Measurements from ENCODE around the gene TACO1. TPM values are rescaled to one million over a fixed set of nuclear protein-coding genes. Genes with fewer than 3 reads are reported as not detected.

Gene TACO1
- total and polyA plus RNA-seq, 2 experiments from 2014 or later: 15.4 to 19.9 TPM

DNA sequence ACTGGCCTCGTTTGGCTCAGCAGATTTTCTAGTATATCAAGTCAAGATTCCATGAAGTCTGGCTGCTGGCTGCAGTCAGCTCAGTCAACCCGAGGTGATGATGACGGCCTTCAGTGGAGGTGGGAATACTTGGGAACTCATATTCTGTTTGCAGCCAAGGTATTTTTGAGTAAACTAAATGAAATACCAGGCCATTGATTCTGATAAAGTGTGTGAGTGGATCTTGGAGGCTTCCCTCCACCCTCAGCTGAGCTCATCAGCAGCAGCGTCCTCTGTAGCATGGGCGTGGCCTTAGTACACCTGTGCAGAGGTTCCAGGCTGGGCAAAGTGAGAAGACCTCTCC is 22.0 kb upstream of the TACO1 start (continued):
- TF ChIP-seq, protein P1, sequence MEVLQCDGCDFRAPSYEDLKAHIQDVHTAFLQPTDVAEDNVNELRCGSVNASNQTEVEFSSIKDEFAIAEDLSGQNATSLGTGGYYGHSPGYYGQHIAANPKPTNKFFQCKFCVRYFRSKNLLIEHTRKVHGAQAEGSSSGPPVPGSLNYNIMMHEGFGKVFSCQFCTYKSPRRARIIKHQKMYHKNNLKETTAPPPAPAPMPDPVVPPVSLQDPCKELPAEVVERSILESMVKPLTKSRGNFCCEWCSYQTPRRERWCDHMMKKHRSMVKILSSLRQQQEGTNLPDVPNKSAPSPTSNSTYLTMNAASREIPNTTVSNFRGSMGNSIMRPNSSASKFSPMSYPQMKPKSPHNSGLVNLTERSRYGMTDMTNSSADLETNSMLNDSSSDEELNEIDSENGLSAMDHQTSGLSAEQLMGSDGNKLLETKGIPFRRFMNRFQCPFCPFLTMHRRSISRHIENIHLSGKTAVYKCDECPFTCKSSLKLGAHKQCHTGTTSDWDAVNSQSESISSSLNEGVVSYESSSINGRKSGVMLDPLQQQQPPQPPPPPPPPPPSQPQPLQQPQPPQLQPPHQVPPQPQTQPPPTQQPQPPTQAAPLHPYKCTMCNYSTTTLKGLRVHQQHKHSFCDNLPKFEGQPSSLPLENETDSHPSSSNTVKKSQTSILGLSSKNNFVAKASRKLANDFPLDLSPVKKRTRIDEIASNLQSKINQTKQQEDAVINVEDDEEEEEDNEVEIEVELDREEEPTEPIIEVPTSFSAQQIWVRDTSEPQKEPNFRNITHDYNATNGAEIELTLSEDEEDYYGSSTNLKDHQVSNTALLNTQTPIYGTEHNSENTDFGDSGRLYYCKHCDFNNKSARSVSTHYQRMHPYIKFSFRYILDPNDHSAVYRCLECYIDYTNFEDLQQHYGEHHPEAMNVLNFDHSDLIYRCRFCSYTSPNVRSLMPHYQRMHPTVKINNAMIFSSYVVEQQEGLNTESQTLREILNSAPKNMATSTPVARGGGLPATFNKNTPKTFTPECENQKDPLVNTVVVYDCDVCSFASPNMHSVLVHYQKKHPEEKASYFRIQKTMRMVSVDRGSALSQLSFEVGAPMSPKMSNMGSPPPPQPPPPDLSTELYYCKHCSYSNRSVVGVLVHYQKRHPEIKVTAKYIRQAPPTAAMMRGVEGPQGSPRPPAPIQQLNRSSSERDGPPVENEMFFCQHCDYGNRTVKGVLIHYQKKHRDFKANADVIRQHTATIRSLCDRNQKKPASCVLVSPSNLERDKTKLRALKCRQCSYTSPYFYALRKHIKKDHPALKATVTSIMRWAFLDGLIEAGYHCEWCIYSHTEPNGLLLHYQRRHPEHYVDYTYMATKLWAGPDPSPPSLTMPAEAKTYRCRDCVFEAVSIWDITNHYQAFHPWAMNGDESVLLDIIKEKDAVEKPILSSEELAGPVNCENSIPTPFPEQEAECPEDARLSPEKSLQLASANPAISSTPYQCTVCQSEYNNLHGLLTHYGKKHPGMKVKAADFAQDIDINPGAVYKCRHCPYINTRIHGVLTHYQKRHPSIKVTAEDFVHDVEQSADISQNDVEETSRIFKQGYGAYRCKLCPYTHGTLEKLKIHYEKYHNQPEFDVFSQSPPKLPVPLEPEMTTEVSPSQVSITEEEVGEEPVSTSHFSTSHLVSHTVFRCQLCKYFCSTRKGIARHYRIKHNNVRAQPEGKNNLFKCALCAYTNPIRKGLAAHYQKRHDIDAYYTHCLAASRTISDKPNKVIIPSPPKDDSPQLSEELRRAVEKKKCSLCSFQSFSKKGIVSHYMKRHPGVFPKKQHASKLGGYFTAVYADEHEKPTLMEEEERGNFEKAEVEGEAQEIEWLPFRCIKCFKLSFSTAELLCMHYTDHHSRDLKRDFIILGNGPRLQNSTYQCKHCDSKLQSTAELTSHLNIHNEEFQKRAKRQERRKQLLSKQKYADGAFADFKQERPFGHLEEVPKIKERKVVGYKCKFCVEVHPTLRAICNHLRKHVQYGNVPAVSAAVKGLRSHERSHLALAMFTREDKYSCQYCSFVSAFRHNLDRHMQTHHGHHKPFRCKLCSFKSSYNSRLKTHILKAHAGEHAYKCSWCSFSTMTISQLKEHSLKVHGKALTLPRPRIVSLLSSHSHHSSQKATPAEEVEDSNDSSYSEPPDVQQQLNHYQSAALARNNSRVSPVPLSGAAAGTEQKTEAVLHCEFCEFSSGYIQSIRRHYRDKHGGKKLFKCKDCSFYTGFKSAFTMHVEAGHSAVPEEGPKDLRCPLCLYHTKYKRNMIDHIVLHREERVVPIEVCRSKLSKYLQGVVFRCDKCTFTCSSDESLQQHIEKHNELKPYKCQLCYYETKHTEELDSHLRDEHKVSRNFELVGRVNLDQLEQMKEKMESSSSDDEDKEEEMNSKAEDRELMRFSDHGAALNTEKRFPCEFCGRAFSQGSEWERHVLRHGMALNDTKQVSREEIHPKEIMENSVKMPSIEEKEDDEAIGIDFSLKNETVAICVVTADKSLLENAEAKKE (CRISPR knock-in tag; IDR thresholded peaks at IDR 0.05): no peak
- TF ChIP-seq NANOG (IDR thresholded peaks at IDR 0.05; ENCODE audit: borderline replicate concordance) (no peak), ZNF114 (CRISPR knock-in tag; IDR thresholded peaks at IDR 0.05) (no peak), POLR2AphosphoS5 (IDR thresholded peaks at IDR 0.05; ENCODE audit: low read depth) (no peak), EZH2phosphoT487 (IDR thresholded peaks at IDR 0.05; ENCODE audit: unreplicated experiment) (no peak), EZH2 (IDR thresholded peaks at IDR 0.05; ENCODE audit: low read depth, unreplicated experiment) (no peak), ZNF331 (CRISPR knock-in tag; IDR thresholded peaks at IDR 0.05; ENCODE audit: low read depth) (no peak)
- TF ChIP-seq, protein P2, sequence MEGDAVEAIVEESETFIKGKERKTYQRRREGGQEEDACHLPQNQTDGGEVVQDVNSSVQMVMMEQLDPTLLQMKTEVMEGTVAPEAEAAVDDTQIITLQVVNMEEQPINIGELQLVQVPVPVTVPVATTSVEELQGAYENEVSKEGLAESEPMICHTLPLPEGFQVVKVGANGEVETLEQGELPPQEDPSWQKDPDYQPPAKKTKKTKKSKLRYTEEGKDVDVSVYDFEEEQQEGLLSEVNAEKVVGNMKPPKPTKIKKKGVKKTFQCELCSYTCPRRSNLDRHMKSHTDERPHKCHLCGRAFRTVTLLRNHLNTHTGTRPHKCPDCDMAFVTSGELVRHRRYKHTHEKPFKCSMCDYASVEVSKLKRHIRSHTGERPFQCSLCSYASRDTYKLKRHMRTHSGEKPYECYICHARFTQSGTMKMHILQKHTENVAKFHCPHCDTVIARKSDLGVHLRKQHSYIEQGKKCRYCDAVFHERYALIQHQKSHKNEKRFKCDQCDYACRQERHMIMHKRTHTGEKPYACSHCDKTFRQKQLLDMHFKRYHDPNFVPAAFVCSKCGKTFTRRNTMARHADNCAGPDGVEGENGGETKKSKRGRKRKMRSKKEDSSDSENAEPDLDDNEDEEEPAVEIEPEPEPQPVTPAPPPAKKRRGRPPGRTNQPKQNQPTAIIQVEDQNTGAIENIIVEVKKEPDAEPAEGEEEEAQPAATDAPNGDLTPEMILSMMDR (conservative IDR thresholded peaks at IDR 0.05; ENCODE audit: low read depth in 2 of 2): no peak

DNA sequence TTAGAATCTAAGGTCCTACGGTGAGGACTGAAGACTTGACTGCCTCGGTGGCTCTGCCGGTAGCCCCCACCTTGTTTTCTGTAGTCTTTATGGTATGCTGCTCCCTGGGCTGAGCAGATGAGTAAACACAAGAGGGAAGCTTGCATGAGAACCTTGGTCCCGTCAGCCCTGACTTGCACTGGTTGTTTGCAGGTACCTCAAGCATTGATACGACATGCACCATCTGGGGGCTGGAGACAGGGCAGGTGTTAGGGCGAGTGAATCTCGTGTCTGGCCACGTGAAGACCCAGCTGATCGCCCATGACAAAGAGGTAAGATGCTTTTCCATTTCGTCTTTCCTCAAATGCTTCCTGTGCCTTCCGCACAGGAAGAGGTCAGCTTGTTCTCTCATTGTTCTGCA is 21.1 kb upstream of the TACO1 start:
- no peaks in the 10 kb centered on the region for H3F3A ChIP-seq (replicated peaks; ENCODE audit: low read depth)
- no peak overlapping the region for H3K4me2 ChIP-seq
- H3K79me2 ChIP-seq (replicated peaks; ENCODE audit: insufficient read depth): peaks cover 42% of the 10 kb centered on the region
- Mint-ChIP-seq H3K27ac (peak overlapping the region; percentile 5), H3K36me3 (ENCODE audit: low read depth) (peaks cover 30% of the 10 kb centered on the region), H3K9me3 (no peaks in the 10 kb centered on the region), H3K4me3 (no peak overlapping the region), H3K4me1 (peaks cover 19% of the 10 kb centered on the region), H3K27me3 (ENCODE audit: insufficient read depth, low read depth, poor library complexity) (no peaks in the 10 kb centered on the region)
- H2AFZ ChIP-seq: no peak overlapping the region
- H3K27me3 ChIP-seq (ENCODE audit: insufficient read depth): no peaks in the 10 kb centered on the region
- no peaks in the 10 kb centered on the region for H3K9me2 ChIP-seq (ENCODE audit: insufficient read depth)
- peaks cover 13% of the 10 kb centered on the region; the same call in 1 of the 2 replicates for H3K4me1 ChIP-seq (ENCODE audit: insufficient read depth)
- ATAC-seq: peak; percentile 87
- no peak overlapping the region for H3K4me3 ChIP-seq
- no peak overlapping the region for H3K27ac ChIP-seq (ENCODE audit: low read depth)
- peak; percentile 40 for DNase-seq (ENCODE audit: low spot score)
- peaks cover 41% of the 10 kb centered on the region for H4K20me1 ChIP-seq (replicated peaks; ENCODE audit: insufficient read depth)
- peaks cover 7% of the 10 kb centered on the region; the same call in 1 of the 2 replicates for H3K36me3 ChIP-seq (ENCODE audit: insufficient read depth)
- TF ChIP-seq NANOG (IDR thresholded peaks at IDR 0.05; ENCODE audit: borderline replicate concordance): no peak
- TF ChIP-seq, protein P3, sequence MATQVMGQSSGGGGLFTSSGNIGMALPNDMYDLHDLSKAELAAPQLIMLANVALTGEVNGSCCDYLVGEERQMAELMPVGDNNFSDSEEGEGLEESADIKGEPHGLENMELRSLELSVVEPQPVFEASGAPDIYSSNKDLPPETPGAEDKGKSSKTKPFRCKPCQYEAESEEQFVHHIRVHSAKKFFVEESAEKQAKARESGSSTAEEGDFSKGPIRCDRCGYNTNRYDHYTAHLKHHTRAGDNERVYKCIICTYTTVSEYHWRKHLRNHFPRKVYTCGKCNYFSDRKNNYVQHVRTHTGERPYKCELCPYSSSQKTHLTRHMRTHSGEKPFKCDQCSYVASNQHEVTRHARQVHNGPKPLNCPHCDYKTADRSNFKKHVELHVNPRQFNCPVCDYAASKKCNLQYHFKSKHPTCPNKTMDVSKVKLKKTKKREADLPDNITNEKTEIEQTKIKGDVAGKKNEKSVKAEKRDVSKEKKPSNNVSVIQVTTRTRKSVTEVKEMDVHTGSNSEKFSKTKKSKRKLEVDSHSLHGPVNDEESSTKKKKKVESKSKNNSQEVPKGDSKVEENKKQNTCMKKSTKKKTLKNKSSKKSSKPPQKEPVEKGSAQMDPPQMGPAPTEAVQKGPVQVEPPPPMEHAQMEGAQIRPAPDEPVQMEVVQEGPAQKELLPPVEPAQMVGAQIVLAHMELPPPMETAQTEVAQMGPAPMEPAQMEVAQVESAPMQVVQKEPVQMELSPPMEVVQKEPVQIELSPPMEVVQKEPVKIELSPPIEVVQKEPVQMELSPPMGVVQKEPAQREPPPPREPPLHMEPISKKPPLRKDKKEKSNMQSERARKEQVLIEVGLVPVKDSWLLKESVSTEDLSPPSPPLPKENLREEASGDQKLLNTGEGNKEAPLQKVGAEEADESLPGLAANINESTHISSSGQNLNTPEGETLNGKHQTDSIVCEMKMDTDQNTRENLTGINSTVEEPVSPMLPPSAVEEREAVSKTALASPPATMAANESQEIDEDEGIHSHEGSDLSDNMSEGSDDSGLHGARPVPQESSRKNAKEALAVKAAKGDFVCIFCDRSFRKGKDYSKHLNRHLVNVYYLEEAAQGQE (IDR thresholded peaks at IDR 0.05; ENCODE audit: unreplicated experiment): no peak
- no peak for TF ChIP-seq STAT1 (IDR thresholded peaks at IDR 0.05; ENCODE audit: unreplicated experiment)
- no peak for TF ChIP-seq JUNB (IDR thresholded peaks at IDR 0.05; ENCODE audit: unreplicated experiment)
- TF ChIP-seq ZNF114 (CRISPR knock-in tag; IDR thresholded peaks at IDR 0.05): no peak
- no peak for TF ChIP-seq POLR2AphosphoS5 (IDR thresholded peaks at IDR 0.05; ENCODE audit: low read depth)

Data from GM23338 (cell line).